Endothelial cell of hepatic sinusoid (primary cell): ENCODE results near the gene FBP1.

Experiments
- in situ Hi-C: cut with HindIII; loops from 2 replicates; pipeline ENCODE4 v1.10.0; 2017; ENCODE audit warnings: low sequenced_read_pairs

Gene FBP1

DNA sequence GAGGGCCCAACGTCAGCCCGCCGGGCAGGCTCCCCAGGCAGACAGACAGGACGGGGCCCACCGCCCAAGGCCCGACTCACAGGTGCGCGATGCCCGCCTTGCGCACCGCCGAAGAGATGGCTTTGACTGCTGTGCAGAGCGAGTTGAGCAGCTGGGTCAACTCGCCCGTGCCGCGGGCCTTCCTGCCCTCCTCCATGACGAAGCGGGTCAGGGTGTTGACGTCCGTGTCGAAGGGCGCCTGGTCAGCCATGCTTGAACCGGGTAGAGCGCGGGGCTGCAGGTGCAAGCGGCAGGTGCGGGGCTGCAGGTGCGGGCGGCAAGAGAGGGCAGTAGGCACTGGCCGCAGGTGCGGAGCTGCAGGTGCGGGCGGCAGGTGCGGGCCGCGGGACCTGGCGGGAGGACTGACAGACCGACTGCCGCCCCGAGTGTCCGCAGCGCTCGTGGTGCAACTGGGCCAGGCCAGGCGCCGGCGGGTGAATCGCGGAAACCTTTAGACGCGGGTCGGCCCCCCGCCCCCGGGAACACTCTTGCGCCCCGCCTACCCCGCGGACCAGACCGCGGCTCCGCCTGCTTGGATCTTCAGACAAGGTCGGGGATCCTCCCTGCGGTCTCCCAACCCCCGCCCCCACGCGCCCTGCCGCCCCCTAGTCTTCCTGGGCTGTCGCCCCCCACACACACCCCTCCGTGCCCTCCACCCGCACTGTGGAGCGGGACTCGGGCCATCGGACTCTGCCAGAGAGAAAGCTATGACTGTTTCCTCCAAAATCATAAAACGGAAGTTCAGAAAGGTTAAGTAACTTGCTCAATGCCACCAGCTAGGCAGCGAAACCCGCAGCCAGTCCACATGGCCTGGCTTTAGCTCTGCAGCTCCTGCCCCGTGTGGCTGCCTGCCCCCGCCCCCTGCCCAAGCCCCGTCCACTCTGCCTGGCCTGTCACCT is at the start of gene FBP1:
Gene FBP1 (minus strand): TSS at position 458 of the 938 bp plus-strand sequence. CDS start 208 bp downstream, at position 250.
- in situ Hi-C loops = no loop called here

DNA sequence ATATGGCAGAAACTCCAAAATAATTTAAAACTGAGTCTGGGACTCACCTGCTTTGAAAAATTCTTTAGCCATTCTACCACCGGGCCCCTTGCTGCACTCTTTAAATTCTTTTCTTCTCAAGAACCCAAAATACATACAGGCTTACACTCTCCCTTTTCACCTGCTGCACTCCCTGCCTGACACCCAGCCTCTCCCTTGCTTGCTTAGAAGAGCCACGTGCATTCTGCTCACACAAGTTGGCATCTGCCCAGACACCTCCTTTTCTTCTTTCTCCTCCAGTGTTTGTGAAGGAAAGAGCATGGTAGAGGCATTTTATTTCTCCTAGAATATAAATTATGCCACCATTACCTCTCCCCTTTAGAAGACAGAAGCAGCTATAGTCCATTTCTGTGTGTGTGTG is 48.1 kb upstream of the FBP1 start:
- in situ Hi-C loops = no loop called here

DNA sequence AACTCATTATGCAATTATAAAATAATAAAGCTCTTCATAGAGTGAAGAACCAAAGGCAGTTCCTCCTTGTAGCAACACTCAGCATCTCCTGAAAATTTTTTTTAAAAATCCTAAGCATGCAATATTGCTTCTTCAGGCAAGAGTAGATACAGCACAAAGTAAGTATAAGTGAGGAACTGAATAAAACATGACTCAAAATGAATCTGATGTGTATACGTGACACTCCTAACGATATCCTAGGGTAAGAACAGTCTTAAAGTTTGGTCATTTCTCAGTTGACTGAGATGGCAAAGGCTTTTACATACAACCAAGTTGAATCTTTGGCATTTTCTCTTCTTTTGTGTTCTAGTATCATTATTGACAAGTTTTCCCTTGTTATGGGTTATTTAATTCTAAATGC is 46.0 kb upstream of the FBP1 start:
- in situ Hi-C loops = no loop called here

DNA sequence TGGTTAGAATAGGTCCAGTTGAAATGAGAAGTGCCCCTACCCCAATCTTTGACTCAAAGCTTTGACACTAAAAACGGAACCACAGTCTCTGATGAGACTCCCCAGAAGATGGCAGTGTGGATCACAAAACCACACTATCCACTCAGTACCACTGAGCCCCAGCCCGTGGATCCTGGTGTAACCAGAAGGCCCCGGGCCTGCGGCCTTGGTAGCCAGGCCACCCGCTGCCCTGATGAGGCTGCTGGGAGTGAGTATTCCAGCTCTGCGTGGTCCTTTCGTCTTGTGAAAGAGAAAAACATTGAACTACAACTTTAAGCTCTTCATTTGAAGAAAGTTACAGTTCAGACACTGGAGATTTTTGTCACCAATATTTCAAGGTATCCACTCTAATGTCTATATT is 42.2 kb upstream of the FBP1 start:
- in situ Hi-C loops = no loop called here

DNA sequence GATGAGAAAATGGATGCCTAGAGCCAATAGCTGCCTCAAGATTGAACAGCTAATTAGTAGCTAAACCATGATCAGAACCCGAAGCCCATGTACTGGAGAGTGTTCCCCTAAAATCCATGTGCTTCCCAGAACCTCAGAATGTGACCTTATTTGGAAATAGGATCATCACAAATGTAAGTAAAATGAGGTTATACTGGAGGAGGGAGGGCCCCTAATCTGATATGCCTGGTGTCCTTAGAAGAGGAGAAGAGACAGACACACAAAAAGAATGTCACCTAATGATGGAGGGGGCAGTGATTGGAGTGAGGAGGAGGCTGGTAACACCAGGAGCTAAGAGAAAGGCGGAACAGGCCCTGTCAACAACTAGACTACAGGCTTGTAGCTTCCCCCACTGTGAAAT is 41.3 kb upstream of the FBP1 start:
- in situ Hi-C loops = no loop called here

DNA sequence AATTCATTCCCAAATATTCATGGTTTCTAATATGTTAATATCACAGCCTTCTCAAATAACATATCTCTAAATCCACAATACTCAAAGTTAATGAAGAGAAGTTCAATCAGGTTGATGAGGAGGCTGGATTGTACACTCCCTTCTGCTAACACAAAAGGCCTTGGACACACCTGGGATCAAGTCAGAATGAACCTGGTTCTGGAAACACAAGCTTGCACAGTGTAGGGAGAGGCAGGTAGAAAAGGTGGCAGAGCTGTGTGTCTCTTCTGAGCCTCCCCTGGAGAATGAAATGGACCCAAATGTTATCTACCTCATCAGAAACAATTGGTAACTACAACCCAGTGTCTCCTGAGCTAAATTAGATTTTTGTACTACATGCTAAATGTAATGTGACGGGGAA is 40.7 kb upstream of the FBP1 start:
- in situ Hi-C loops = no loop called here

DNA sequence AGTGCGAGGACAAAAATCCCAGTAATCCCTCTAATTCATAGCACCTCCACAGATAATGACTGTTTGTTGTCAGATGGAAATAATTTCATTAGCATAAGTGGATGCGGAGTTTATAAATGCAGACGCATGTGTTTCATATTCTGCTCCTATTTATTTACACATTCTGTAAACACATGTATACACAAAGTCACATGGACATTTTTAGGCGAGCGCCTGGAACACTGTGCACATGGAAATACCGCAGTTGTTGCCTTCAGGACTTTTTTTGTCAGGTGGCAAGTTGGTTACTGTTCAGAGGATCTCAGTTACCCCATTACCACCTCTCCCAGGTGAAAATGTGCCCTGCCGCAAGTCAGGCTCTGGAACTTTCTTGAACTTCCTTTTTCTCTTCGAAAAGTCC is 40.3 kb upstream of the FBP1 start:
- in situ Hi-C loops = no loop called here

DNA sequence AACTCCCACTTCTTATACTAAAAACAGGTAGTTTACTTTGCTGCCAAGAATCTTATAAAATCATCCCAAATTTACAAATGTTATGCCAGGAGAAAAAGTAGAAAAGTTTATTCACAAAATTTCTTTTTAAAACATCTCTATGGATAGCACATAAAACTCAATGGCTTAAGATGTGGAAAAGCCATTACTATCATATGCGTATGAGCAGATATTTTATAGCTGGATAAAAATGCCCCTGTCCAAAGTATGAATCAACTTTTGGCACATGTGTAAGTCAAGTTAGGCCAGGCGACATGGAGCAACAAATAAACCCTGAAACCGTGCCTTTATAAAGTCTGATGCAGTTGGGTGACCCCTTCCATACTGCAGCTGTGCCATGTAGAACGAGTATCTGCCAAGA is 38.6 kb upstream of the FBP1 start:
- in situ Hi-C loops = no loop called here

DNA sequence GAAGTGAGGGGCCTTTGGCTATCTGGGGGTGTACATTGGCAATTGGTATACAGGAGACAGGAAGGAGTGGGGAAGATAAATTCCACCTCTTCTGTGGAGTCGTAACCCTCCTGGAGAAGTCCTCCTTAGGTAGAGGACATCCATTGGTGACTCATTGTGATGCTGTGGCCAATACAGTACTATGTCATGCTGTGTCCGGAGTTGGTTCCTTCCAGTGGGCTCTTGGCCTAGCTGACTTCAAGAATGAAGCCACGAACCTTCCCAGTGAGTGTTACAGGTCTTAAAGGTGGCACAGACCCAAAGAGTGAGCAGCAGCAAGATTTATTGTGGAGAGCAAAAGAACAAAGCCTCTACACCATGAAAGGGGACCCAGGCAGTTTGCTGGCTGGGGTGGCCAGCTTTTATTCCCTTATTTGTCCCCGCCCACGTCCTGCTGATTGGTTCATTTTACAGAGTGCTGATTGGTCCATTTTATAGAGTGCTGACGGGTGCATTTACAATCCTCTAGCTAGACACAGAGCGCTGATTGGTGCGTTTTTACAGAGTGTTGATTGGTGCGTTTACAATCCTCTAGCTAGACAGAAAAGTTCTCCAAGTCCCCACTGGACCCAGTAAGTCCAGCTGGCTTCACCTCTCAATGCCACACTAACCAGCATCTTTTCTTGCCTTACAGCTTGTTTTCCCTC is 37.3 kb upstream of the FBP1 start:
- in situ Hi-C loops = no loop called here

DNA sequence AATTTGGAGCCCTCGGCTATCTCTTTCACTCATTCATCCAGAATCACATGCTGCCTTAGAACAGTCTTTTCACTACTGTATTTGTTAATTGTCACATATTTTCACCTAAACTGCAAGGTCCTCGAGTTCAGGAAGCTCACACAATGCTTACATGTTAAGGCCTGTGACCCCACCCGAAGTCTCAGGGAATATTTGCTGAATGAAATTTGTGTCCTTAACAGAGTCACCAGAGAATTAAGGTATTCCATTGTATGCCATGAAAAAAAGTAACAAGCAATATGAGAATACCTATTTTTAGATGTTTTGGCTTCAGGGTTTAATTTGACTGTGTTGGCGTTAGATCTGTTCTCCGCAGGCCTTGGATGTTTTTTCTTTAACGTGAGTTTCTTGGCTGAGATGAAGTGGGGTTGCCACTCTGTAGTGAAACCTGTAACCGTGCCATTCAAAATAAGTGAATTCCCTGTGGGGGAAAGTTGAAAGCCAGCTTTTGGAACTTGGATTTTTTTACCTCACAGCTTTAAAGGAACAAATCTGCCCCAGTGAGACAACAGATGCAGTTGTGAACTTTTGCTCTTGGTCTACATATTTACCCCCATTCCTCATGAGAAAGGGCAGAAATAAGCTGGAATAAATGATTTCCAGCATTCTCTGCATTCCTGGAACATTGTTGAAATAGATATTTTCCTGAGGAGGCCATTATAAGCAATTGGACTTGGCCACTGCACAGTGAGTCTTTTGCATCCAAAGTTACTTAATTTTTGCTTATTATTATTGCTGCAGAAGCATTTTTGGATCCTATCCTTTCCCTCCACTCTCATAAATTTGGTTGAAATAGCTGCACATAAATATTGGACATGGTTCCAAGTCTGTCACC is 35.9 kb upstream of the FBP1 start:
- in situ Hi-C loops = no loop called here

DNA sequence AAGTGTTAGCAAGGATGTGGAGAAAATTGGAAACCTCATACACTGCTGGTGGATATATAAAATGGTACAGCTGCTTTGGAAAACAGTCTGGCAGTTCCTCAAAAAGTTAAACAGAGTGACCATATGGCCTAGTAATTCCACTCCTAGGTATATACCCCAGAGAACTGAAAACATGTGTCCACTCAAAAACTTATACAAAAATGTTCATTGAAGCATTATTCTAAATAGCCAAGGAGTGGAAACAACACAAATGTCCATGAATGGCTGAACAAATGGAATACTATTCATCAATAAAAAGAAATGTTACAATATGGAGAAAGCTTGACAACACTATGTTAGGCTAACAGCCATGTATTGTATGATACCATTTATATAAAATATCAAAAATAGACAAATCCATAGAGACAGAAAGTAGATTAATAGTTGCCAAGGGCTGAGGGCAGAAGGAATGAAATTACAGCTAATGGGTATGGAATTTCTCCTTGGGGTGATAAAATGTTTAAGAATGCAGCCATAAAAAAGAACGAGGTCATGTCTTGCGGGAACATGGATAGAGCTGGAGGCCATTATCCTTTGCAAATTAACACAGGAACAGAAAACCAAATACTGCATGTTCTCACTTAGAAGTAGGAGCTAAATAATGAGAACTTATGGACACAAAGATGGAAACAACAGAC is 33.6 kb upstream of the FBP1 start:
- in situ Hi-C loops = loop anchor here (5.0 kb wide), 1 partner anchor 74 kb away; no protein-coding TSS in a partner anchor

DNA sequence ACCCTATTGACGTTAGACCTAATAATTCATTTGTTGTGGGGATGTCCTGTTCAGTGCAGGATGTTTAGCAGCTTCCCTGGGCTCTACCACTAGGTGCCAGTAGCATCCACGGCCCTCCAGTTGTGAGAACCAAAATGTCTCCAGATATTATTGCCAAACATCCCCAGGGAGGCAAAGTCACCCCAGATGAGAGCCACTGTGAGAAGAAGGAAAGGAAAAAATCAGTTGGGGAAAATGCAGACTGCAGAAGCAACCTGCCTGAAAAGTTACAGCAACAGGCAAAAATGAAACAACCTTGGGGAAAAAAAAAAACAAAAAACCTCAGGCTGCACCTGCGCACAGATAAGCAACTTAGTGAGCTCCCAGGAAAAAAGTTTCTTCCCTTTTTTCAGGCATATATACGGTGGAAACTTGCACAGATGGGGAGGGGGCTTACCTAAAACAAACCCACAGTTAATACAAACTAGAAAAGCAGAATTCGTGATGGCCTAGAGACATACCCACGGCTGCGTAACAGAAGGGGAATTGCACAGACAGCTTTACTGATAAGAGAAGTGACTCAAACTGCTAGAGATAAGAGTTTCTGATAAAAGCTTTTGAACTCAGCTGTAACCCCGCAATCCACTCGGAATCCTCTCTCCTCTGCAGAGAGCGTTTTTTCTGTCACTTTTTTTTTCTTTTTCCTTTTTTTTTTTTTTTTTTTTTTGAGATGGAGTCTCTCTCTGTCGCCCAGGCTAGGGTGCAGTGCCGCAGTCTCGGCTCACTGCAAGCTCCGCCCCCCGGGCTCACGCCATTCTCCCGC is 29.8 kb upstream of the FBP1 start:
- in situ Hi-C loops = no loop called here

DNA sequence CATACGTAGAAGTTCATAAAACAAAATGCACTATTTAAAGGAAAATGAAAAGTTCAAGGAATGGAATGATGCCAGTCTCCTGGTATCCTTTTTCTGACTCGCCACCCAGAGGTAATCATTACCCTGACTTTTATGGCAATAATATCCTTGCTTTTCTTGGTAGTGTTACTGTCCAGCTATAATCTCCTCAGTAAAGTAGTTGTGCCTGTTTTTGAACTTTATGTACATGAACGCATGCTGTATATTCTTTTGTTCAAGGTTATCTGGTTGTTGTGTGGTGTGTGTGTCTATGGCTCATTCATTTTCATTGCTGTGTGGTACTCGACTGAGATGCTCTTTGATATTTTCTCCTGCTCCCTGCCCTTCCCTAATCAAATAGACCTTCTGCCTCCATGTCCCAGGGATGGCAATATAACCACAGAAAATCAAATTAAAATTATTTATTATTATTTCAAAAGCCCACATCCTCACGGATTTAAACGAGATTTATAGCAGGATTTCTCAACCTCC is 29.2 kb upstream of the FBP1 start:
- in situ Hi-C loops = no loop called here

DNA sequence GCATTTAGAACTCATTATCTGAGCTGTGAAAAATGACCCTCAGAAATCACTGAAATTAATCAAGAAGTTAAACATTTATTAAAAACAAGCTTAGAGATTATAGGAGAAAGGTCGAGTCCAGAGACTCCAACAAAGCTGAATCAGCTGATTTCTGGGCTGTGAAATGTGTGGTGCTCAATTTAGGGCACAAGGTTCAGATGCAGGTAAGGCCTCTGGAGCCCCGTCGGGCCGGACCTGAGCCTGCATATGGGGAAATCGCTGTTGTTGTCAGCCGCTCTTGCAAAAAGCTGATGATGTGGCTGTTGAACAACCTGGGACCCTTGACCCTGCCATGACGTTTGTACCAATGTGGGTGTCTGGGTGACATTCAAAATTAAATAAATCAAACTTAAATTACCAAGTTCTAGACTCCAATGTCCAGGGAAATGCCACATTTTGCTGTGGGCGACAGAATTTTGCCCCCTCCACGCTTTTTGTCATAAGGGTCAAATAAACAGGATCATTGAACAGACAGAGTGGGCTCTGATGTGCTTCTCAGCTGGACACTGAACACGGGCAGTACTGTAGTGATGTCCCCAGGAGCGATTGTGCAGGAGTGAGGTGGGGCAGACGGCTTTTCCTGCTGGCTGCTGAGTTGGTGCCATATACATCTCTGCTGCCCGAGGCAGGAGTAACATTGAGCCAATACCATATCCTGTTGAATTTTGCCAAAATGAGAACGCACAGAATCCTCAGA is 27.2 kb upstream of the FBP1 start:
- in situ Hi-C loops = no loop called here

DNA sequence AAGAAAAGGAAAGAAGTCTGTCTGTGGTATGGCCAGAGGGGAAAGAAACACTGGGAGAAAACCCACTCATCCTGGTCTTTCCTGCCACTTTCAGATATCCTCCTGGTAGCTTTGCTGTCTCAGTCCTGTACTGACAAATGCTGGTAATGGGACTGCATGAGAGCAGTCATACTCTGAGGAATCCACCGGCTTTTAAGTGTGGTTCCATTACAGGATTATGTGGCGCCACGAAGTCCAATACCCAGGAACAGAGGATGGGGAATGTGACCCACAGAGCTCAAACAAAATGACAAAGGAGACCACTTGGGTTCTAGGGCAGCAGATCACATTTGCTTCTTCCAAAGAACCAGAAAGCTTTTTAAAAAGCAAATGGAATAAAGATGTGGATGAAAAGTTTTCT is 26.3 kb upstream of the FBP1 start:
- in situ Hi-C loops = no loop called here

DNA sequence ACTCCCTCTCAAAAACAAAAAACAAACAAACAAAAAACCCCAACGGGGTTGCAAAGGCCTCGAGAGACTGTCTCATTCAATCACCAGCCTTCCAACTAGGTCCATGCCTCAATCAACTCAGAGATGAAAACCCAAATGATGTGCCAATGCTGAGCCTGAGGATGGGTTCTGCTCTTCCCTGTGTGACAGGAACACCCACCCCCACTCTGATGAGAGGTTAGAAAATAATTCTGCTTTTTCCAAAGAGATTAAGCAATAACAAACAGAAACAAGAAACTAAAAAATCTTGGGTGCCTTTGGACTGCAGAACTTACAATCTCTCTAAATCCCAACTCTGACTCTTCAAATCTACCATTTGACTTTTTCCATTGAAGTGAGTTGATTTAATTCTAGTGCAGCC is 25.5 kb upstream of the FBP1 start:
- in situ Hi-C loops = no loop called here

DNA sequence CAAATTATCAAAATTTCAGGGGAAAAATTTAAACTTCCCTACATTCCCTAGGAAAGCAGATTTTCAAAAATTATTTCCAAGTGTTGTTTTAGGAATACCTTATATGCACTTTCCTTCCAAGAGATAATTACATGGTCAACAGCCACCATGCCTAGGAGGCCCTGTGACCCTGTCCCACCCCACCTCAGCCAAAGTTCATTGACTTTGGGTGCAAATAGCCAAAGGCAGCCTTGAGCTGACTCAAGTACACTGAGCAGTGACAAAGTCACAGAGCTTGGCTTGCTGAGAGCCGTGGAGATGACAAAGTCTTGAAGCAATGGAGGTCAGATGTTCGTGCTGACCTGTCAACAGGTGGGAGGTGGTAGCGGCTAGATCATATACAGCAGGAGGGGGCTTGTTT is 24.3 kb upstream of the FBP1 start:
- in situ Hi-C loops = no loop called here

DNA sequence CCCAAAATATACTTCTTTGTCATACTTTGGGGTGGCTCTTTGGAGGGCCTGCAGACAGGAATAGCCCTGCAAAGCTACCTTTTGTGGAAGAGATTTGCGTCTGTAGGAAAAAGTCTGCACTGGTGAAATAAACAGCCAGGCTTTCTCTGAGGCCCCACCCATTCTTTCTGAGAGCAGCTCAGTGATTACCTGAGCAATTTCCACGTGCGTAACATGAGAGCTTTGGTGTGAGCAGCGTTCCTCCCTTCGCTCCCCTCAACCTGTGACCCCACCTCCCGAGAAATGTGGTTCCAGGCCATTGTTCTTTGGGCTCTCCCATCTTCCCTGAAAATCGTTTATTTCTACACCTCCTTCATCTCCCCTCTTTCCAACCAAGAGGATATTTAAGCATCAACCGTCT is 23.8 kb upstream of the FBP1 start:
- in situ Hi-C loops = no loop called here
